IMR-90 (cell line): ENCODE results near the gene EPB41L2.
A peak's percentile ranks its signal among the peaks of the same experiment; 100 is the strongest.

ENCODE experiments used
- BHLHE40 ChIP-seq: fragments of 150-350 bp; IDR thresholded peaks from 2 replicates; pipeline ENCODE4 v1.6.1; 2016; ENCODE audit warnings: mild to moderate bottlenecking, low read depth, low read length
- CHD1 ChIP-seq: IDR thresholded peaks from 2 replicates; pipeline ENCODE4 v1.6.1; 2012; ENCODE audit warnings: low read depth, low read length, improper control_type of control experiment
- CTCF ChIP-seq: conservative IDR thresholded peaks from 2 replicates; pipeline ENCODE4 v1.5.1; 2012; ENCODE audit warnings: mild to moderate bottlenecking, low read depth, low read length, improper control_type of control experiment
- MAFK ChIP-seq: IDR thresholded peaks from 2 replicates; pipeline ENCODE4 v1.6.1; 2012; ENCODE audit warnings: low read depth, low read length, improper control_type of control experiment
- MAZ ChIP-seq: IDR thresholded peaks from 2 replicates; pipeline ENCODE4 v1.6.1; 2012; ENCODE audit warnings: low read depth, mild to moderate bottlenecking, low read length, improper control_type of control experiment, moderate library complexity, borderline replicate concordance
- MXI1 ChIP-seq: IDR thresholded peaks from 2 replicates; pipeline ENCODE4 v1.6.1; 2012; ENCODE audit warnings: low read depth, mild to moderate bottlenecking, low read length, moderate library complexity, borderline replicate concordance
- POLR2A ChIP-seq: IDR thresholded peaks from 2 replicates; pipeline ENCODE4 v1.6.1; 2012; ENCODE audit warnings: mild to moderate bottlenecking, low read depth, low read length
- RCOR1 ChIP-seq: IDR thresholded peaks from 2 replicates; pipeline ENCODE4 v1.6.1; 2012; ENCODE audit warnings: mild to moderate bottlenecking, low read length, improper control_type of control experiment; ENCODE audit not compliant: insufficient replicate concordance
- RFX5 ChIP-seq: IDR thresholded peaks from 2 replicates; pipeline ENCODE4 v1.8.0; 2012; ENCODE audit warnings: low read depth, mild to moderate bottlenecking, low read length, moderate library complexity
- USF2 ChIP-seq: fragments of 150-350 bp; IDR thresholded peaks from 2 replicates; pipeline ENCODE4 v1.6.1; 2017; ENCODE audit warnings: mild to moderate bottlenecking, antibody characterized with exemption, low read length, low read depth

GRCh38 chr6:130969791-130970491, 93.1 kb downstream of the EPB41L2 start:
- TF ChIP-seq USF2 (no peak), CTCF (no peak), BHLHE40 (no peak), POLR2A (no peak), MXI1 (peak; percentile 16; the same call in 1 of the 2 replicates), MAFK (no peak), CHD1 (no peak), RFX5 (no peak), RCOR1 (no peak), MAZ (no peak)
